Thoracic aorta (tissue), 2 donors: Measurements from ENCODE around the gene CBY3. TPM values are rescaled to one million over a fixed set of nuclear protein-coding genes. Genes with fewer than 3 reads are reported as not detected.
"Not testable (repeated sequence)": the region's sequence is repeated elsewhere in the genome, so short reads cannot be mapped to it uniquely, and the experiment has no call there.

Source experiments
- ATAC-seq: fragments of 150-250 bp; one replicate; pipeline ENCODE4 v1.8.0; 2017; ENCODE audit warnings: low read depth; ENCODE audit not compliant: insufficient number of reproducible peaks, low FRiP score
- DNase-seq: peaks from one replicate; pipeline ENCODE4 v3.0.0-alpha.2; 2020; ENCODE audit warnings: low spot score
- H3K27ac ChIP-seq, 2 donors: fragments of 200-600 bp; sonication (generic); 1 replicate in 1 of 2; 2 replicates in 1 of 2; pipeline ENCODE4 v1.5.1; 2016; ENCODE audit warnings: mild to moderate bottlenecking in 2 of 2, moderate library complexity in 2 of 2
- H3K27me3 ChIP-seq: fragments of 200-600 bp; sonication (generic); replicated peaks from 2 replicates; pipeline ENCODE4 v1.6.0; 2016; ENCODE audit warnings: mild to moderate bottlenecking; ENCODE audit not compliant: insufficient read depth
- H3K36me3 ChIP-seq: fragments of 200-600 bp; sonication (generic); one replicate; pipeline ENCODE4 v1.5.1; 2016
- H3K4me1 ChIP-seq, 2 donors: fragments of 200-600 bp; sonication (generic); 1 replicate in 1 of 2; 2 replicates in 1 of 2; pipeline versions ENCODE4 v1.5.1 to v1.6.0; 2016; ENCODE audit warnings: low read depth in 2 of 2, mild to moderate bottlenecking in 1 of 2; ENCODE audit not compliant: control insufficient read depth in 1 of 2
- H3K4me3 ChIP-seq: fragments of 200-600 bp; sonication (generic); 2 replicates; pipeline ENCODE4 v1.5.1; 2016; ENCODE audit warnings: mild to moderate bottlenecking
- H3K9me3 ChIP-seq: fragments of 200-600 bp; sonication (generic); 2 replicates; pipeline ENCODE4 v1.5.1; 2016
- total RNA-seq, 2 donors: library from RNA; depleted of rRNA; stranded (reverse); fragments of >200 nt; gene quantifications; one replicate each; pipeline versions ENCODE4 v1.1.0 to v1.2.3, GENCODE V29; 2016
- TF ChIP-seq, protein P1 (sequence below): fragments of 200-600 bp; sonication (generic); IDR thresholded peaks from one replicate; pipeline ENCODE4 v1.5.1; 2019; ENCODE audit warnings: antibody characterized with exemption

The CBY3 gene
- total RNA-seq, 2 donors from 2014 or later = 1.4 TPM; not detected in 1

DNA sequence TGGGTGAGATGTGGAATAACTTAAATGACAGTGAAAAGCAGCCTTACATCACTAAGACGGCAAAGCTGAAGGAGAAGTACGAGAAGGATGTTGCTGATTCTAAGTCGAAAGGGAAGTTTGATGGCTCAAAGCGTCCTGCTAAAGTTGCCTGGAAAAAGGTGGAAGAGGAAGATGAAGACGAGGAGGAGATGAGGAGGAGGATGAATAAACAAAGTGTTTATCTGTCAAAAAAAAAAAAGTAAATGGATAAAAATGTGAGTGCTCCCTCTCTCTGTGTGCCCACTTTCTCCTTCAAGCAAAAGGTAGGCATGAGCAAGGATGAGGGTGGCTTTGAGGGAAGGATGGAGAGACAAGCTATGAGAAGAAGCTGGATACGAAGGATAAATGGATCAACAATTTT is 13.7 kb upstream of the CBY3 start:
- Histone ChIP-seq H3K36me3 (no peaks in the 10 kb centered on the region), H3K27ac (no peak overlapping the region), H3K9me3 (no peaks in the 10 kb centered on the region), H3K4me3 (no peak overlapping the region), H3K27me3 (no peaks in the 10 kb centered on the region), H3K4me1 (peaks cover 4 to 14% of the 10 kb centered on the region in 2 donors)
- ATAC-seq = no peak
- DNase-seq = no peak
- TF ChIP-seq, protein P1, sequence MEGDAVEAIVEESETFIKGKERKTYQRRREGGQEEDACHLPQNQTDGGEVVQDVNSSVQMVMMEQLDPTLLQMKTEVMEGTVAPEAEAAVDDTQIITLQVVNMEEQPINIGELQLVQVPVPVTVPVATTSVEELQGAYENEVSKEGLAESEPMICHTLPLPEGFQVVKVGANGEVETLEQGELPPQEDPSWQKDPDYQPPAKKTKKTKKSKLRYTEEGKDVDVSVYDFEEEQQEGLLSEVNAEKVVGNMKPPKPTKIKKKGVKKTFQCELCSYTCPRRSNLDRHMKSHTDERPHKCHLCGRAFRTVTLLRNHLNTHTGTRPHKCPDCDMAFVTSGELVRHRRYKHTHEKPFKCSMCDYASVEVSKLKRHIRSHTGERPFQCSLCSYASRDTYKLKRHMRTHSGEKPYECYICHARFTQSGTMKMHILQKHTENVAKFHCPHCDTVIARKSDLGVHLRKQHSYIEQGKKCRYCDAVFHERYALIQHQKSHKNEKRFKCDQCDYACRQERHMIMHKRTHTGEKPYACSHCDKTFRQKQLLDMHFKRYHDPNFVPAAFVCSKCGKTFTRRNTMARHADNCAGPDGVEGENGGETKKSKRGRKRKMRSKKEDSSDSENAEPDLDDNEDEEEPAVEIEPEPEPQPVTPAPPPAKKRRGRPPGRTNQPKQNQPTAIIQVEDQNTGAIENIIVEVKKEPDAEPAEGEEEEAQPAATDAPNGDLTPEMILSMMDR = no peak

DNA sequence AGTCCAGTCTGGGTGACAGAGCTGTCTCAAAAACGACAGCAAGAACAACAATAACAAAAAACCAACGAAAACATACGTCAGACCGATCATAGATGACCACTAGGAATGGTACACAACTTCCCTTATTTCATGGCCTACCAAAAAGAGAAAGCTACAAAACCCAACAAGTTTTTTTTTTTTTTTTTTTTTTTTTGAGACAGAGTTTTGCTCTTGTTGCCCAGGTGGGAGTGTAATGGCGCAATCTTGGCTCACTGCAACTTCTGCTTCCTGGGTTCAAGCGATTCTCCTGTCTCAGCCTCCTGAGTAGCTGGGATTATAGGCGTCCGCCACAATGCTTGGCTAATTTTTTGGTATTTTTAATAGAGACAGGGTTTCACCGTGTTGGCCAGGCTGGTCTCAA is 8.4 kb upstream of the CBY3 start:
- not testable (repeated sequence) for H3K27me3 ChIP-seq, H3K36me3 ChIP-seq, H3K9me3 ChIP-seq, H3K27ac ChIP-seq, H3K4me3 ChIP-seq, H3K4me1 ChIP-seq, ATAC-seq, DNase-seq

DNA sequence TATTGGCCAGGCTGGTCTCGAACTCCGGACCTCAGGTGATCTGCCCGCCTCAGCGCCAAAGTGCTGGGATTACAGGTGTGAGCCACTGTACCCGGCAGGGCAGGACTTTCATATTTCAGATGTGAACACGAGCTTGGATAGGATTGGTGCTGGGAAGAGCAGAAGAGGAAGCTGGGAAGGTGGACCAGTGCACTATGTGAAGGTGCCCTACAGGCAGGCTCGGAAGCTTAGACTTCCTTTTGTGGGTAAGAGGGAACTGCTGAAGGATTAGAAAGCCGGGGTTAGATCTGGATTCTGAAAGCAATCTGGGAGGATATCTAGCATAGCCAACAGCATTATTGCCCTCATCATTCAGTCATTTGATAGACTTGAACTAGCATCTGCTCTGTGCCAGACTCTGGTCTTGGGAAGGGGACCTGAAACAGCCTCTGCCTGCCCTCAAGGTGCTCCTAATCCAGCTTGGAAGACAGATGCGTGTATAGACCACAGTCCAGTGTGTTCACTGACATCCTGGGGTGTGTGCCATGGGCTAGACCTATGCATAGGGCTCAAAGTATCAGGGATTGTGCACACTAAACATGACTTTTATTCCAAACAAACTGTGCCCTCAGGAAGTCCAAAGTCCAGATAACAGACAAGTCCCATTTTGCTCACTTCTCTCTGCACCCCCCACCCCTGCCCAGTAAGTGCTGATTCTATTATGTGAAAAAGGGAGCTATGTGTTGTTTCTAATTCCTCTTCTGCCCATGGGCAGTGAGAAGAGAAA is 637 bp downstream of the CBY3 start:
- Histone ChIP-seq H3K27ac (no peak overlapping the region), H3K9me3 (no peaks in the 10 kb centered on the region), H3K4me1 (peaks cover 13 to 21% of the 10 kb centered on the region in 2 donors), H3K4me3 (no peak overlapping the region), H3K36me3 (peaks cover under 1% of the 10 kb centered on the region), H3K27me3 (no peaks in the 10 kb centered on the region)
- DNase-seq = no peak
- no peak for ATAC-seq
- TF ChIP-seq, protein P1 = no peak

DNA sequence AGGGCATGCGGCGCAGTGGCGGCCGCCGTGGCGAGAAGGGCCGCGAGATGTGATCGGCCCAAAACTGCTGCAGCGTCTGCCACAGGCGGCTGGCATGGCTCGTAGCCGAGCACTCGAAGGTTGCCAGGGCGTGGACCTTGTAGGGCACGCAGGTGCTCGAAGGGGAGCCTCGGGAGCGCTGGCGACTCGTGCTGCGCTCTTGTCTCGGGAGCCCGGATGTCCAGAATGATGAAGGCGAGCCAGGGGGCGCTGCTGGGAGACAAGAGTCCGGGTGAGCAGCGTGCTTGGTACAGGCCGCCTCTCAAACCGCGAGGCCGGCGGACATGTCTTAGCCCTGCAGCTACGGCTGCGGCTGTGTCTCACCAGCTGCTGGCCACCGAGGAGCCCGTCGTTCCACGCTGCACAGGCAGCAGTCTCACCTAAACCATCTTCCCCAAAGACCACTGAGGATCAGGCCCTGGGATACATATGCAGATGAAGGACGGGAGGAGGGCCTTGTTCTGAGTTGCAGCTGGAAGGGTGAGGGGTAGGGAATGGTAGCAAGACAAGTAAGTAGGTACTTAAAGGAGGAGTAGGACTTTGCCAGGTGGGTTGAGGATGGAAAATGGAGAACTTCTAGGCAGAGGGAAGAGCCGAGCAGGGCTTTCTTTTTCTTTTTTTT is 1.7 kb downstream of the CBY3 start:
- DNase-seq = peak; percentile 19
- Histone ChIP-seq H3K27me3 (no peaks in the 10 kb centered on the region), H3K27ac (peak overlapping the region in 1 of 2 donors; percentile 32), H3K9me3 (no peaks in the 10 kb centered on the region), H3K36me3 (peaks cover 4% of the 10 kb centered on the region), H3K4me1 (peaks cover 13 to 21% of the 10 kb centered on the region in 2 donors), H3K4me3 (peak overlapping the region; percentile 98)
- peak; percentile 25 for ATAC-seq
- TF ChIP-seq, protein P1 = no peak

DNA sequence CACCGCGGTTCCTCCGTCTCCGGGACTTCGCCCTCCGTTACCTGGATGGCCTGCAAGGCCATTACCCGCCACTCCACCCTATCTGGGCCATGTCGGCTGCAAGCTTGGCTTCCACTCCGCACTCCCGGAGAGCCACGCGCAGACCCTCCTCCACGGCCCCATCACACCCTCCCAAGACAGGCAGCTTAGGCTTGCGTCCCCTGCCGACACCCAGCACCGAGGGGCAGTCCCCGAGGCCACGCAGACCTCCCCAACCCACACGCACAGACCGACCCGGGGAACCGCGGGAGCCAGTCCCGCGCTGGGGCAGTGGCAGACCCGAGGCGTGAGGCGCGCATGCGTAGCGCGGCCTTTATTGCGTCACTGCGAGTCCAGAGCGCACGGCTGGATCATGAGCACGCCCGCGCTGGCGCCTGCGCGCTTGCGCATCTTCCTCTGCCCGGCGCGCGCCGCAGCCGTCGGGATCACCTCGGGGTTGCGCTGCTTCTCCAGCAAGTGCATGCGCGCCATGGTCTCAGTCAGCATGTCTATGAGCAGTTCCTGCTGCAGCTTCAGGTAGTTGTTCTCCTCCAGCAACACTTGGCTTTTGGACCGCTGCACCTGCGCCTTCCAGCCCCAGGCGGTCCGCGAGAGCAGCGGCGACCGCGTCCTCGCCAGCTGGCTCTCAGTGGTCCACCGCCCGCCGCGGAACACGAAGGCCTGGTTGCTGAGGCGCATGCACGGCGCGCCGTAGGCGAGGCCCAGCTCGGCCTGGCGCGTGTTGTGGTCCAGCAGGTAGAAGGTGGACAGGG is 2.4 kb downstream of the CBY3 start:
- peak; percentile 86 for ATAC-seq

More for the DNA sequence above, 2.4 kb downstream of the CBY3 start:
- DNase-seq = peak; percentile 77
- H3K4me3 ChIP-seq = peak overlapping the region; percentile 98
- no peaks in the 10 kb centered on the region for H3K9me3 ChIP-seq
- peak overlapping the region; percentile 68 to 81 for H3K27ac ChIP-seq
- H3K36me3 ChIP-seq = peaks cover 4% of the 10 kb centered on the region
- peaks cover 13 to 21% of the 10 kb centered on the region in 2 donors for H3K4me1 ChIP-seq
- TF ChIP-seq, protein P1 = no peak
- no peaks in the 10 kb centered on the region for H3K27me3 ChIP-seq
